A673 (cell line): ENCODE measurements around the gene LIF. TPM values are rescaled to one million over a fixed set of nuclear protein-coding genes. Genes with fewer than 3 reads are reported as not detected.

Experiments used
- BruUV-seq: library from RNA; stranded (reverse); fragments of 400-500 nt; replicated peaks from 2 replicates; lab custom pipeline; 2021; lab: Mats Ljungman, UMichigan
- CTCF ChIA-PET: fragments of 300-600 bp; sonication (Branson Sonifier 250); formaldehyde crosslinking; loops from one replicate; lab custom pipeline; 2022; ENCODE audit warnings: antibody characterized with exemption; lab: Charles Lee
- POLR2A ChIA-PET: fragments of 300-600 bp; sonication (Branson Sonifier 250); formaldehyde crosslinking; loops from one replicate; lab custom pipeline; 2022; ENCODE audit warnings: antibody characterized with exemption; ENCODE audit not compliant: low non-redundant PET; lab: Charles Lee
- DNase-seq: peaks from one replicate; pipeline ENCODE4 v3.0.0-alpha.2; 2015; ENCODE audit warnings: low spot score
- H3K27ac ChIP-seq: fragments of 200-600 bp; sonication (generic); 2 replicates; pipeline ENCODE4 v1.5.1; 2016; ENCODE audit warnings: mixed run types, low read depth, mild to moderate bottlenecking, mixed read lengths, antibody characterized with exemption, low read length; ENCODE audit not compliant: poor library complexity, severe bottlenecking
- H3K27me3 ChIP-seq: fragments of 200-600 bp; sonication (generic); replicated peaks from 2 replicates; pipeline ENCODE4 v1.6.1; 2017; ENCODE audit warnings: mixed run types, low read depth, mild to moderate bottlenecking, mixed read lengths, antibody characterized with exemption, low read length; ENCODE audit not compliant: insufficient read depth, poor library complexity
- H3K36me3 ChIP-seq: fragments of 200-600 bp; sonication (generic); 2 replicates; pipeline ENCODE4 v1.6.1; 2016; ENCODE audit warnings: mixed run types, mild to moderate bottlenecking, mixed read lengths, antibody characterized with exemption, low read length; ENCODE audit not compliant: insufficient read depth, poor library complexity, severe bottlenecking
- H3K4me1 ChIP-seq: fragments of 200-600 bp; sonication (generic); 2 replicates; pipeline ENCODE4 v1.6.1; 2017; ENCODE audit warnings: mixed run types, mild to moderate bottlenecking, mixed read lengths, antibody characterized with exemption, low read length; ENCODE audit not compliant: insufficient read depth, poor library complexity, severe bottlenecking
- H3K4me3 ChIP-seq: fragments of 200-600 bp; sonication (generic); 2 replicates; pipeline ENCODE4 v1.5.1; 2016; ENCODE audit warnings: low read depth, mixed run types, mild to moderate bottlenecking, mixed read lengths, low read length; ENCODE audit not compliant: poor library complexity, severe bottlenecking
- H3K9me3 ChIP-seq: fragments of 200-600 bp; sonication (generic); 2 replicates; pipeline ENCODE4 v1.6.1; 2016; ENCODE audit warnings: mixed run types, low read depth, mild to moderate bottlenecking, mixed read lengths, antibody characterized with exemption, low read length; ENCODE audit not compliant: poor library complexity, severe bottlenecking
- EZH2 ChIP-seq: fragments of 200-600 bp; sonication (generic); IDR thresholded peaks from 2 replicates; pipeline ENCODE4 v1.6.1; 2017; ENCODE audit warnings: borderline replicate concordance, low read depth, mild to moderate bottlenecking, mixed read lengths, antibody characterized with exemption, low read length; ENCODE audit not compliant: poor library complexity, severe bottlenecking
- intact Hi-C: fragments of 100-400 bp; cut with micrococcal nuclease; formaldehyde crosslinking; loops from one replicate; pipeline ENCODE4 v1.10.0; 2022; ENCODE audit not compliant: unreplicated experiment
- total RNA-seq: library from RNA; stranded (reverse); gene quantifications from 2 replicates; pipeline ENCODE4 v1.2.3, GENCODE V29; 2021
- TF ChIP-seq, protein P1 (sequence below): fragments of 300-800, 200-600 bp; sonication (generic); conservative IDR thresholded peaks from 2 replicates; pipeline ENCODE4 v1.5.1; 2017; ENCODE audit warnings: low read depth, mild to moderate bottlenecking, antibody characterized with exemption, low read length, moderate library complexity, mixed read lengths

LIF gene
- total RNA-seq, 1 experiment from 2014 or later, result 0.24 TPM

DNA sequence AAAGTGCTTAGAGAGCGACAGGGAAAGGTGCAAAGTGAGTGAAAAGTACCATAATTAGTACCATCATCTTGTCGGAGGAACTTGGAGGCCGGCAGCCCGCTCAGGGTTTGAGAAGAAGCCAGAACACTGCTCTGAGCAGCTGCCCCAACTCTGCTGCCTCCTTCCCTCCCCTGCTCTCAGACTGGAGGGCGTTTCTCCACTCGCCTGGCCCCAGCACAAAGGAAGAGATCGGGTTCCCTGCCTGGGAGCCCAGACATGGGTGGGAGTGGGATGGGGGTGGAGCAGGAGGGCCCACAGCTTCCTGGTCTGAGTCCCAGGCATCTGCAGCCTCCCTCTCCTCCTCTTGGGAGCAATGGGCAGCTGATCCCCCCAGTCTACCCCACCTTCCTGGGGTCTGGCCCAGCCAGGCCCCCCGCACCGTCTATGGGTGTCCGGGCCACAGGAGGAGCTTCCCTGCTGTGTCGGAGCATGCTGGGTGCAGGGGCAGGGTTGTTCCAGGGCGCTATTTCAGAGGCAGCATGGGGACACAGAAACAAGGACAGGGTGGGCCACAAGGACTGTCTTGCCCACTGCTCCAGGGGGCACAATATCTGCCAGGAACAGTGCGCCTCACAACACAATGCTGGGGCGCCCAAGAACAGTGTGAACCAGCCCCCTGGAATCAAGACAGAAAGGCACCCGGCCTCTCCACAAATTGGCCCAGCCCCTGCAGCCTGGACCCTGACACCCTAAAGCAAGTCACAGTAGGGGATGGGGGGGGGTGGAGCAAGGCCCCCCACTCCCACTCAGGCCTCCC is 4.8 kb downstream of the LIF start:
- TF ChIP-seq, protein P1, sequence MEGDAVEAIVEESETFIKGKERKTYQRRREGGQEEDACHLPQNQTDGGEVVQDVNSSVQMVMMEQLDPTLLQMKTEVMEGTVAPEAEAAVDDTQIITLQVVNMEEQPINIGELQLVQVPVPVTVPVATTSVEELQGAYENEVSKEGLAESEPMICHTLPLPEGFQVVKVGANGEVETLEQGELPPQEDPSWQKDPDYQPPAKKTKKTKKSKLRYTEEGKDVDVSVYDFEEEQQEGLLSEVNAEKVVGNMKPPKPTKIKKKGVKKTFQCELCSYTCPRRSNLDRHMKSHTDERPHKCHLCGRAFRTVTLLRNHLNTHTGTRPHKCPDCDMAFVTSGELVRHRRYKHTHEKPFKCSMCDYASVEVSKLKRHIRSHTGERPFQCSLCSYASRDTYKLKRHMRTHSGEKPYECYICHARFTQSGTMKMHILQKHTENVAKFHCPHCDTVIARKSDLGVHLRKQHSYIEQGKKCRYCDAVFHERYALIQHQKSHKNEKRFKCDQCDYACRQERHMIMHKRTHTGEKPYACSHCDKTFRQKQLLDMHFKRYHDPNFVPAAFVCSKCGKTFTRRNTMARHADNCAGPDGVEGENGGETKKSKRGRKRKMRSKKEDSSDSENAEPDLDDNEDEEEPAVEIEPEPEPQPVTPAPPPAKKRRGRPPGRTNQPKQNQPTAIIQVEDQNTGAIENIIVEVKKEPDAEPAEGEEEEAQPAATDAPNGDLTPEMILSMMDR, result no peak
- no peak for TF ChIP-seq EZH2
- no peaks in the 10 kb centered on the region for H3K27me3 ChIP-seq
- H3K9me3 ChIP-seq, result no peaks in the 10 kb centered on the region
- ChIA-PET POLR2A (no interaction called here), CTCF (no interaction called here)
- no peak for DNase-seq
- H3K4me3 ChIP-seq, result no peak overlapping the region
- no TSS peak for BruUV-seq
- no peak overlapping the region for H3K27ac ChIP-seq
- peaks cover 12% of the 10 kb centered on the region for H3K4me1 ChIP-seq
- intact Hi-C loops, result no loop called here
- H3K36me3 ChIP-seq, result no peaks in the 10 kb centered on the region

DNA sequence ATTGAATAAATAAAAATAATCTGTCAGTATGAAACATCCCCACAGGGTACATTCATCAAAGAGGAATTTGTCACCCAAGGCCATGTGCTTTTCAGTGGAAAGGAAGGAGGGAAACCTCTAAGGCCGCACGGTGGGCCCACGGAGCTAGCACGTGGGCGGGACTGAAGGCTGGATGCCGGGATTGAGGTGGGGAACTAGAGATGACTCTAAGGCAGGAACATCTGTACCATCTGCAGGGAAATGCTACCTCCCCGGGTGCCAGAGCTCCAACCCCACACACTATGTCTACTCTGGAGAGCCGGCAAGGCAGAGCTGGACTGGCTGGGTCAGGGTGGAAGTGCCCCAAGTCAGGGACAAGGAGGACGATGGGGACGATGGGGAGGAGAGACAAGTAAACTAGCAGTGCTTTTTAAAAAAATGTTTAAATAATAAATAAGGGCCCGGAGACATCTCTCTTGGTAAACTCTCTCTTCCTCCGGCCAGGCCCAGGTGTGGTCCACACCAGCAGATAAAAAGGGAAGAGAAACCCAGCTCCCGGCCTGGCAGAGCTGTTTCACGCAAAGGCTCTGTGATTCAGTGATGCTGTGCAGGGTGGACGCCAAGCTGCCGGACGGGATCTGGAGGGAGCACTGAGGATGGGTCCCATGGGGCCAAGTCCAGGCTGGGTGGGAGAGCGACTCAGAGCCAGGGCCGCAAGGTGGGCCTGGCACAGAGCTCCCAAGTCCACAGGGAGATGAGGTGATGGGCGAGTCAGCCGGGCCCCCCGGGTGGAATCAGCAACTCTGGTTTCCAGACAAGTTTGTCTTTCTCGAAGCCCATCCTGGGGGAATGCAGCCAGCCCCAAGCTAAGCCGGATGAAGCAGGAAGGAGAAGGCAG is 5.8 kb downstream of the LIF start:
- POLR2A ChIA-PET, result no interaction called here
- CTCF ChIA-PET, result no interaction called here
- Histone ChIP-seq H3K36me3 (no peaks in the 10 kb centered on the region), H3K9me3 (no peaks in the 10 kb centered on the region), H3K4me3 (no peak overlapping the region), H3K27me3 (no peaks in the 10 kb centered on the region), H3K4me1 (peaks cover 2% of the 10 kb centered on the region), H3K27ac (no peak overlapping the region)
- no TSS peak for BruUV-seq
- intact Hi-C loops, result no loop called here
- DNase-seq, result no peak
- no peak for TF ChIP-seq EZH2
- TF ChIP-seq, protein P1, result no peak

DNA sequence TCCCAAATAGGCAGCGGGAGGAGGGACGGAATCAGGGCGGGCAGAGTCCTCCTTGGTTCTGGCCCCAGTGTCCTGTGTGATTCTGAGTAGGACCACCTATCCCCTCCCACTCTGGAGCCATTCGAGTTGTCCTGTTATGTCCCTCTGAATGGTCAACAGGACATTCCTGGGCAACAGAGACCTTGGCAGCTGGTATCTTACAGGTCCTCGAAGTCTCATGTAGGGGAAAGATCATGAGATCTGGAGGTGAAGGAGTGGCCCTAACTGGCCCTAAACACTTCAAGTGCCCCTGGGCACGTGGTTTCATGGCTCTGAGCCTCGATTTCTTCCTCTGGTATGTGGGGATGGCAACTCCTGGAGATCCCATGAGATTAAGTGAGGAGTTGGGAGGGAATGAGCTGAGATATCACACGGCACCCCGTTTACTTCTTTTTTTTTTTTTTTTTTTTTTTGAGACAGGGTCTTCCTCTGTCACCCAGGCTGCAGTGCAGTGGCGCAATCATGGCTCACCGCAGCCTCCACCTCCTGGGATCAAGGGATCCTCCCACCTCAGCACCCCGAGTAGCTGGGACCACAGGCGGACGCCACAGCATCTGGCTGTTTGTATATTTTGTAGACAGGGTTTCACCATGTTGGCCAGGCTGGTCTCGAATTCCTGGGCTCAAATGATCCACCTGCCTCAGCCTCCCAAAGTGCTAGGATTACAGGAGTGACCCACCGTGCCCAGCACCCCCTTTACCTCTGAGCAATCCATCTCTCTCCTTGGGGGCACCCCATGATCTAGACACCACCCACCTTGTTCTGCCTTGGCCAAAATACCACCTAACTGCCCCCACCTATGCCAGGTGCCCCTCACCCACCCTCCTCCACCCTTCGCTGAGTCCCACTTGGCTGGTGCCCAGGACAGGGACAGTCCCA is 6.8 kb downstream of the LIF start:
- ChIA-PET CTCF (no interaction called here), POLR2A (no interaction called here)
- DNase-seq, result no peak
- Histone ChIP-seq H3K4me1 (no peaks in the 10 kb centered on the region), H3K27me3 (no peaks in the 10 kb centered on the region), H3K27ac (no peak overlapping the region), H3K36me3 (no peaks in the 10 kb centered on the region), H3K4me3 (no peak overlapping the region), H3K9me3 (no peaks in the 10 kb centered on the region)
- intact Hi-C loops, result no loop called here
- BruUV-seq, result no TSS peak
- TF ChIP-seq, protein P1, result no peak
- no peak for TF ChIP-seq EZH2
